Occipital lobe (tissue), 2 donors: ENCODE data around the gene ECHDC3. TPM values are rescaled to one million over a fixed set of nuclear protein-coding genes. Genes with fewer than 3 reads are reported as not detected.

Source experiments
- DNase-seq: peaks from one replicate; lab custom pipeline; 2025; lab: John Stamatoyannopoulos, UW
- total RNA-seq: library from RNA; depleted of rRNA; stranded (reverse); fragments of >200 nt; gene quantifications from one replicate; pipeline ENCODE4 v1.2.3, GENCODE V29; 2014

The ECHDC3 gene
- total RNA-seq, 1 donor from 2014 or later, result 5.6 TPM

DNA sequence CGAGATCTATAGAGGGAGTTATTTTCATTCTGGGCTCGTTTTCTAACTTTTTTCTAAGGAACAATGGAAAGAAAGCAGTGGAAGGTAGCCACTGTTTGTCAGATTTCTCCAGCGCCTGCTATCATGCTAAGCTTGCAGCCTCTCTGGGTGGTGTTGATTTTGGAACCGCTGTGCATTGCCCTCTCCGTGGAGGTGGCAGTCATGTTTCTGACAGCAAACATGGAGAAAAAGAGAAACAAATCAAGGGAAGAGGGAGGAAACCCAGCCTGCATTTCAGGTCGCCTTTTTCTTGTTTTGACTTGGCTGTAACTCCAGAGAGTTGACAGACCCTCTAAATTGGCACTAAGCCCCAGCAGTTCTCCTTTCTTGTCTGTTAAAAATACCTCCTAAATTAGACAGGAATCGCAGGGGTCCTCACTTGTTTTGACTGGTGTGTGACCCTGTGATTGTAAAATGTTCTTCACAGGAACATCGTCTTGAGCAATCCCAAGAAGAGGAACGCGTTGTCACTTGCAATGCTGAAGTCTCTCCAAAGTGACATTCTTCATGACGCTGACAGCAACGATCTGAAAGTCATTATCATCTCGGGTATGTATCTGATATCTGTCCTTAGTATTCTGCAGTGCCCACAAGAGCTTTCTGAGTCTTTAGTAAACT lies 4.8 kb downstream of the ECHDC3 start:
- no peak for DNase-seq

DNA sequence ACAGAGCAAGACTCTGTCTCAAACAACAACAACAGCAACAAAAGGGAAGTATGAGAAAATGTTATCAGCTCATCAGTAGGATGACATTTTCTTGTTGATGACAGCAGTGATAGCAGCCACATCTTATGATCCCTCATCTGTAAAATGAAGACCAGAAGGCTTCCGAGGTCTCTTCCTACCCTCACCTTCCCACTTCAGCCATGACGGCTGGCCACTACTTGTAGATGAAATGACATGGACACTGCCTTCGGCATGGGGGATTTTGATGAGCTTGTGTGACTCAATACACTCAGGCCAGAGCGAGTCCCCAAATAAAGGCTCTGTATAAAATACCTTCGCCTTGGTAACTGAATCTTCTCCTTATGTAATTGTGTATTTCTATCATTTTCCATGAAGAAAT lies 6.7 kb downstream of the ECHDC3 start:
- DNase-seq, result no peak

DNA sequence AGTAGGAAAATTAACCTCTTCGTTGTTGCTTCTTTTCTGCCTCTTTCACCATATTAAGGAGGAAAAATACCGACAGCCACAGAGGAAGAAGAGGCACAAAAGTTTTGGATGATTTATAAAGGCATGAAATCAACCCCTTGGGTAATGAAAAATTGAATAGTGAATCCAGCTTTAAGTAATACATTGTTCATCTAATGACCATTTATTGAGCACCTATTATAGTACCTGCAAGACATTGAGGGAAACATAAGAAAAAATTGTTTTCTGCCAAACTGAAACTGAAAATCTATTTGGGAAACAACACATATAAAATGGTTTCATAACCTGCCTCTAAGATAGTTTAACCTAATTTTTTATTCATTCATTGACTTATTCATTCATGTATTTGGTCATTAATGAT lies 8.2 kb downstream of the ECHDC3 start:
- no peak for DNase-seq

DNA sequence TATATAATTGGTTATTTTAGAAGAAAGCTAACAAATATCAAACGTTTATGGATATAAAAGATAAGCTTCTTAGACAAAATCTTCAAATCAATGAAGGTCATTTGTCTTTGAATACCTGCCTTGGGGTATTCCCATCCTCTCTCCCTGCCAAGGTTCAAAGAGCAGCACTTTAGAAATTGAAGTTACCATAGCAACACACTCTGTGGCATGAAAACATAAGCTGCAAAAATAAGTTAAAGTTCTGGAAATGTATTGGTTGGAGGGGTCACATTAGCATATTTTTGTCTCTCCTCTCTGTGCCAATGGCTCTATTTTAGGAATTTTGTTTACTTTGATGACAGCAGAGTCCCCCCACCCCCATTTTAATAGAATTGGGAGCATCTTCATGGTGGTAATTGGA lies 12.0 kb downstream of the ECHDC3 start:
- DNase-seq, result no peak

DNA sequence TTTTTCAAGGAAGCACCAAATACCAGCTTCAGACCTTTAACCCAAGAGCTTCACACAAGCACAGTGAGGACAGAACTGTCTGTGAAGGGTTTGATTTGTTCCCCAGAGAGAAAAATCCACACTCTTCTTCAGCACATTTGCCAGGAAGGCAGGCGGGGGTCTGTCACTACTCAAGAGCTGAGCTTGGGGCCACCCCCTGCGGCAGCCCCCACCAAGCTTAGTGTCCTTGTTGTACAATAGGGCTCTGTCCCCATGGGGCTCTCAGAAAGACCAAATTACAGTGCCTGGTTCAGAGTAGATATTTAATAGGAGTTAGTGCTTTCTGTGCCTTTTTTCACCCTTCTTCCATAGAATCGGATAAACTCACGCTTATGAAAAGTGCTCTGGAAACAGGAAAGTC lies 12.4 kb downstream of the ECHDC3 start:
- no peak for DNase-seq

DNA sequence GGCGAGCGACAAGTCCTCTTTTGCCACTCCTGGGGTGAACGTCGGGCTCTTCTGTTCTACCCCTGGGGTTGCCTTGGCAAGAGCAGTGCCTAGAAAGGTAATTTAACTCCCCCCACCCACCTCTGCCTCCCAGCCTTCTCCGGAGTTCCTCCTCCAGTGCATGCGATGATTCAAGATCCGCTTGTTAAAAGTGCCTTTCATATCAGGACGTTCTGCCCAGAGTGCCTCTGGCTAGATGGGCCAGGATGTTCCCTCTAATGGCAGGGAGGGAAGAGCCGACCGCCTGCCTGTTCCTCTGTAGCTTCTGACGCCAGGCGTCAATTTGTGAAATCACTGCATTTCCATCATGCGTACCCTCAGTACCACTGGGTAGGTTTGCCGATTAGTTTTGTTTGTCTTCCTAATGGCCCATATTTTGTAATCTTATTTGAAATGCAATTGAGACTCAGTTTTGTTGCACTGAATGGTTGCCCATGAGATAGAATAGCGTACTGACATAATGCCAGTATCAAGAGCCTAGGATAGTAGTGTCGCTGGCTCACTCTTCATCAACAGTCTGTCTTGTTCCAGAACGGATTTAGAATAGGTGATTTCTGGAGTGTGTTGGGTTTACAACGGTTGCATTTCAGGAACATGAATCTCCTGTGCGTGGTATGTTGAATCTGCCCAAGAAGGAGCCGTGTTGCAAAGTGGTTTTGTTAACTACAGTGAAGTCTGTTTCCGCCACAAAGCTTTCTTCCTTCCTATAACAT lies 13.5 kb downstream of the ECHDC3 start:
- no peak for DNase-seq

DNA sequence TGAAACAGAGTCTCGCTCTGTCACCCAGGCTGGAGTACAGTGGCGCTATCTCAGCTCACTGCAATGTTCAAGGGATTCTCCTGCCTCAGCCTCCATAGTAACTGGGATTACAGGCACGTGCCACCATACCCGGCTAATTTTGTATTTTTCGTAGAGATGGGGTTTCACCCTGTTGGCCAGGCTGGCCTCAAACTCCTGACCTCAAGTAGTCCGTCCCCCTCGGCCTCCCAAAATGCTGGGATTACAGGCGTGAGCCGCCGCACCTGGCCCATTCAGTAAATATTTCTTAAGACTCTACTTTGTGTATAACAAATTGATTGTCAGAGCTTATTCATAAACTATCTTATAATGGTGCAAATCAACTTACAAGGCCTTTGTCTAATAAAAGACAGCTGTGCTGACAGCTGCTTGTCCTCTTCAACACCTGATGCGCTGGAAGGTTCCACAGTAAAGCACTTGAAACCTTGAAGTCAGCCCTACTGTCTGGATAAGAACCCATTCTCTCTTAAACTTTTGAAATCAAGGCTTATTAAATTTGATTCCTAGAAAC lies 14.7 kb downstream of the ECHDC3 start:
- no peak for DNase-seq

DNA sequence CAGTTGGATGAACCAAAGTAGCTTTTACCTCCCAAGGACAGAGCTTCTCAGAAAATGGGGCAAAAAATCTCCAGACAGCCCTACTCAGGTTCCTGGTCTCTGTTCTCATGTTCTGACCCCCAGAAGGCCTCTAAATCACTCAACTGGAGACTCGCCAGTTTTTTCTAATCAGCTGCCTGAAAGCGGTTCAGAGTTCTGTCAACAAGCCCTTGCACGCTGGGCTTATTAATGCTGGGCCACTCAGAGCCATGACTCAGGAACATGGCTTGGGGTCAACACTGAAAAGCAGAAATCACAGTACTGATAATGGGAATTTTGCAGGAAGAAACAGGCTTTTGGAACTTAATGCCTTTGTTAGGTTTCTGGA lies 15.3 kb downstream of the ECHDC3 start:
- DNase-seq, result no peak

DNA sequence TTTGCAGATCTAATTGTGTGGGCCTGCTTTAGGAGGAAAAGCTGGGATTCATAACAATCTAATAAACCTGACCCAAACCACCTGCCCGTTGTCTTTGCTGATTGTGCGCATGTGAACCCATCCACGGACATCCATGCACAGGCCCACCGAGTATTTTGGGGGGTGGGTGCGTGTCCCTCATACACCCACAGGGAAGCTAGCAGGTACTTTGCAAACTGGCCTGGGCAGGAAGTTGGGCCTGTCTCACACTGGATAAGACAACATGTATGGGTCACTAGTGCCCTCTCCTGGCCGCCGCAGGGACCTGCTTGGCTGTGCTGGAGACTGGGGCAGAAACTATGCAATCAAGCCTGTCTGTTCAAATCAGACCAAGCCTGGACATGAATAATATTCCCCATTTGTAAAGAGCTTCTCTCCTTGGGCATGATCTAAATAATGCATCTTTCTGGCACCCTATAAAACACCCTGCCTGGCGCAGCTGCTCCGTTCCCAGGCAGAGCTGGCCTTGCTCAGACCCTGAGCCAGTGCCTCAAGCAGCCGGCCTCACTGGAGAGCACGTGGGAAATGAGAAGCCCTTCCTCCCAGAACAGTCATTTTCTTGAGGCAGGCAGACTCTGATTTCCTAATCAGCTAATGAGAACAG lies 15.8 kb downstream of the ECHDC3 start:
- peak; percentile 39 for DNase-seq

DNA sequence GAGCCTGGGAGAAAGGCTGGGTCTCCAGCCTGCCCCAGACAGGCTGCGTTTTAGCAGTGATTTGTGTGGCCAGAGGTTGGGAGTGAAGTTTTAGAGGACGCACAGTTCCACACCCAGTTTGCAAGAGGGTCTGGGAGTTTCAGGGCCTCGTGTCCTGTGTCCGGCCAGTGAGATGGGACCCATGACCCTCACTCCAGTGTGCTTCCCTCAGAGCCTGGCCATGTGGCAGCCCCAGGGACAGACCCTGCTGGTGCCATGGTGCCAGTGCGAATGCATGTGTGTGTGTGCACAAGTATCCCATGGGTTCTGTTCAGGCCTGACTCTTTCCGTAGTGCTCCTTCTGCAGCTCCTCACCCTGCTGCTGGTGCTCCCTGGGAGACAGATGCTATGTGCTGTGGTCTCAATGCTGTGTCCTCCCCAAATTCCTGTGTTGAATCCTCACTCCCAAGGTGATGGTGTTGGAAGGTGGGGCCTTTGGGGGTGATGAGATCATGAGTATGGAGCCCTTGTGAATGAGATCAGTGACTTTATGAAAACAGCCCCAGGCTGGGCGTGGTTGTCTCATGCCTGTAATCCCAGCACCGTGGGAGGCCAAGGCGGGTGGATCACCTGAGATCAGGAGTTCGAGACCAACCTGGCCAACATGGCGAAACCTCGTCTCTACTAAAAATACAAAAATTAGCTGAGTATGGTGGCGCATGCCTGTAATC lies 16.5 kb downstream of the ECHDC3 start:
- DNase-seq, result no peak

DNA sequence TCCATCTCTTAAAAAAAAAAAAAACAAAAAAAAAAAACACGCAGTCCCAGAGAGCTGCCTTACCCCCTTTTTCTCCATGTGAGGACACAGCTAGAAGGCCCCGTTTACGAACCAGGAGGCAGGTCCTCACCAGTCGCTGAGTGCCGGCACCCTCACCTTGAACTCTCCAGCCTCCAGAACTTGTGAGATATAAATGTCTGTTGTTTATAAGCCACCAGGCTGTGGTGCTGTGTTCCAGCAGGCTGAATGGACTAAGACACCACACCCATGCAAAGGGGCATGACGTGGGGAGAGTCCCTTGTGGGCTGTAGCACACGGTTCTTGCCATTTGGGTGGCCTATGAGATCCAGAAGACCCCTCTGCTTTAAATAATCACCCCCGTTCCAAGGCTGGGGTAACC lies 17.2 kb downstream of the ECHDC3 start:
- DNase-seq, result no peak

DNA sequence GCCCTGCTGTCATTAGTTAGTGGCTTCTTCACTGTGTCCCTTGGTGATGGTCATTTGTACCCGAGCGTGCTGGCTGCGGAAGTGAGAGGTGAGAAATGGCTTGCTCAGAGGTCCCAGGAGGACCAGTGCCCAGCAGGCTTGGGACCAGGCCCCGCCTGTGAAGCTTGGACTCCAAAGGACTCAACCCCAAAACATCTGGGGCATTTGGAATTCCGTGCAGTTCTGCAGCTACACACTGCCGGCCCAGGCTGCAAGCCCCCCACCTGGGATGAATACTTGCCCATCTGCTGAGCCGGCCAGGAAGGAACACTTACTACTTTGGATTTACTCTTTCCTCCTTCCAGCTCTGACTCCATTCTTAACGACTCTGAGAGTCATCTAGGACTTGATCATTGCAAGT lies 18.0 kb downstream of the ECHDC3 start:
- no peak for DNase-seq

DNA sequence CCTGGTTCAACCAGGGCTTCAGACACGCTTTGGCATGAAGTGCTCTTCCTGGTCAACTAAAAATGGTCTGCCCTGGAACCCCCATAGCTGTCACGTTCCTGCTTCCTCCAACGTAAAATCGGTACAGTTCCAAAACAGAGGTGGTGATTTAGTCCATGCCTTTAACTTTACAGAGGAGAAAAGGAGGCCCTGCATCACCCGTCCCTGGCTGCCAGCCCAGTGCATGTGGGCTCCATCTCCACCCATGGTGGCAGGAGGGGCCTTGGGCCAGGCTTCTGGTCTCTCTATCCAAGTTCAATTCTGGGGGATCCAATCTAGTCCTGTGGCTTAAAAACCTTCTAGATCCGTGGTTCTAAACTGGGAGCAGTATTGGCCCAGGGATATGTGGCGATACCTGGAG lies 18.7 kb downstream of the ECHDC3 start:
- DNase-seq, result no peak

DNA sequence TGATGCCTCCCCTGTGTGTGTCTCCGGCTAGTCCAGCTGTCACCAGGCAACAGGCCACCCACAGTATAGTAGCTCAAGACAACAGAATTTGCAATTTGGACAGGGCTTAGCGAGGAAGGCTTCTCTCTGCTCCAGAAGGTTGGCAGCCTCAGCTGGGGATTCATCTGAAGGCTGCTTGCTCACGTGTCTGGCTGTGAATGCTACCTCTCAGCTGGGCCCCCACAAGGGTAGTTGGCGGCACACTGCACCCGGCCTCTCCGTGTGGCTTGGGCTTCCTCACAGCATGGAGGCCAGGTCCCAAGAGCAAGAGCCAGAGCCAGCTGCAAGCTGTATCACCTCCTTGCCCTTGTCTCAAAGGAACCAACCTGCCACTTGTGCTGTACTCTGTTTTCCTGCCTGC lies 19.2 kb downstream of the ECHDC3 start:
- DNase-seq, result peak; percentile 4

DNA sequence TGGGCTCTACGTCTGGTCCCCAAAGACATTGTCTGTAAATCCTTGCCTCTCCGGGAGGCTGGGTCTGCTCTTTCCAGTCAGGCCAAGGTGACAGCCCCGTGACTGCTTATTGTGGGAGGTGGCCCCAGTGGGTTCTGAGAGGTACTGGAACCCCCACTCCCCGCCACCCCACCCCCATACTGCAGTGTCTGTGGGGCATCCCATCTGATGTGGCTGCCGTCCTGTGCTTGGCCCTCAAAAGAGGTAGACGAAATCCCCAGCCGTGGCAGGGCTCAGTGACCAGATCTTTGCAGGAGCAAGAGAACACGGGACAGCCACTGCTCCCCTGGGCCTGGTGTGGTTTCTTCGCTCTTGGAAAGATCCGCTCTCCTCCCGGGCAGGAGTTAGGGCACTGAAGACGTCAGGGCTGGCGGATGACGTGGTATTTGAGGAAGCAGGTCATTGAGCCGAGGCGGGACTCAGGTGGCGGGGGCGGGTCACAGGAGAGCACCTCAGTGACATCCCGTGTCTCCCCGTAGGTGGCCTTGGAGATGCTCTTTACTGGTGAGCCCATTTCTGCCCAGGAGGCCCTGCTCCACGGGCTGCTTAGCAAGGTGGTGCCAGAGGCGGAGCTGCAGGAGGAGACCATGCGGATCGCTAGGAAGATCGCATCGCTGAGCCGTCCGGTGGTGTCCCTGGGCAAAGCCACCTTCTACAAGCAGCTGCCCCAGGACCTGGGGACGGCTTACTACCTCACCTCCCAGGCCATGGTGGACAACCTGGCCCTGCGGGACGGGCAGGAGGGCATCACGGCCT lies 20.7 kb downstream of the ECHDC3 start:
- no peak for DNase-seq

DNA sequence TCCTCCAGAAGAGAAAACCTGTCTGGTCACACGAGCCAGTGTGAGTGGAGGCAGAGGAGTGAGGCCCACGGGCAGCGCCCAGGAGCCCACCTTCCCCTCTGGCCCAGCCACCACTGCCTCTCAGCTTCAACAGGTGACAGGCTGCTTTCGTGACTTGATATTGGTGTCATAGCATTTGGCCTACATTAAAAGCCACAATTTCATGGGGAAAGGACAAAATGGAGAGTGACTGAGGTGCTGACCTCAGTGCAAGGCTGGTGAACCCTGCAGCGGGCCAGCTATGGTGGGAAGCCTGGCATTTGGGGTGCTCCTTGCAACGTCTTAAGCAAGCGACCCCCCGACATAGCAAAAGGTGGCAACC lies 21.3 kb downstream of the ECHDC3 start:
- no peak for DNase-seq

DNA sequence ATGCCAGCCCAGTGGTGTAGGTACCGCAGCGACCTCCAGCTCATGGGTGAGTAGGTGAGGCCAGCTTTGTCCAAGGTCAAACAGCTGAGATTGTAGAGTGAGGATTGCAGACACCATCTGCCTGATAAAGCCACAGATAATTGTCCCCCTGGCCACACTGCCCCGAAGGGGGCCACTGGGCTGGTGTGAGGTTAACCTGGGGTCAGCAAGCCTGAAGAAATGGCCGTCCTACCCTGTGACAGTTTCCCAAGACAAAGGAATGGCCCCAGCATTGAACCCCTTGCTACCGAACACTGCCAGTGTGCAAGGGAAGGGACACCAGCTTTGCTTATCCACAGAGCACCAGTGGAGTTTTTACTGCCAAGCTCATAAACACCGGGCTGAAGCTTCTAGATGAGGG lies 23.0 kb downstream of the ECHDC3 start:
- no peak for DNase-seq

DNA sequence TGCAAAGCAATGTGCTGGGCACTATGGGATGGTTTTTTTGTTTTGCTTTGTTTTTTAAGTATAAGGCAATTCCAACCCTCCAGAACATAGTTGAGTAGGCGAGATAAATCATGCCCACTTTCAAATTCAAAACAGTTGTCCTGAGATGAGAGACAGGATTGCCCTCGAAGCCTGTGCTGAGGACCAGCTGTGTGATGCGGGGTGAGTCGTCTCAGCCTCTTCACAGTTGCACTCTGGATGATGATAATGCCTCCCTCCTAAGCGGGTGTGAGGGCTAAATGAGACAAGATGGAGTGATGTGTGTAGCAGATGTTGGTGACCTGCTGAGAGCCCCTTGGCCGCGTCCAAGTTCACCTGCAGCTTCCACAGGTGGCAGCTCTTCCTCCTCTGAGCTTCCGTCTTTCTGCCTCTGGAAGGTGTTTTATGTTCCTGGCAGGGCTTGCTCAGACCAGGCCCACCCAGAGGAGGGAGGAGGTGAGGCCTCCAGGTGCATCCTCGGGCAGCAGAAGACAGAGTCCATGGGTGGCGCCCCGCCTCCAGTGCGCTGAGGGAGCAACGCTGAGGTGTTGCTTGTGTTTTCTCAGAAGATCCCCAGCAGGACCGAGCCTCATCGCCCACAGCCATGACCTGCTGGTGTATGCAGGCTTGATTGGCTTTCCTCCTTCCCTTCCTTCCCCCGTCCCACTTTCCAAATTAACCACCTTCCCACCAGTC lies 30.6 kb downstream of the ECHDC3 start:
- DNase-seq, result no peak

DNA sequence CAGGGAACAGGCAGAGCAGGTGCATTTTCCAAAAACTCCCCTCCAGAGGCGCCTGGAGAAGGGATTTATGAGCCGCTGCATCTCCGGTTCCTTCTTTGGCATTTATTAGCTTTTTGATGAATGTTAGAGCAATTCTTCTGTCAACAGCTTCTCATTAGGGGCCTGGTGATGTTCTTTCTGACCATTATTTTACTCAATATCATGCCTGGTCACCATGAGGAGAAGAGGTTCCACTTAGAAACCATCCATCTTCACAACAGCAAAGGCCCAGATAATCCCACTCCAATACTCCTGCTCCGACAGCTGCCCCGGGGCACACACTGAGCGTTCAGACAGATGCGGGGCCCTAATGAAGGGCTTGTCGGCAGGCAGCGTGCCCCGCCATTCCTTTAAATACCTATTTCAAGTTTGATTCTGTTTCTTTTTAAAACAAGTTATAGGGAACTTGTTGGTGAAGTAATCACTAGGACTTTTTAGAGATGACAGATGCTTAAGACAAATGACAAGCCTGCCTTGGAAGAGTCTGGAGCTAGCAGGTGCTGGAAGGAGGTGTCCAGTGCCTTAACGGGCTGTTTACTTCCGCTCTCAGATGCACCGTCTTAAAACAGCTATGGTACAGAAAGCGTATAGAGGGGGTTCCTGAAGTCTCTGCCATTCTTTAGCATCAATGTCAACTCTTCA lies 31.7 kb downstream of the ECHDC3 start:
- DNase-seq, result no peak

DNA sequence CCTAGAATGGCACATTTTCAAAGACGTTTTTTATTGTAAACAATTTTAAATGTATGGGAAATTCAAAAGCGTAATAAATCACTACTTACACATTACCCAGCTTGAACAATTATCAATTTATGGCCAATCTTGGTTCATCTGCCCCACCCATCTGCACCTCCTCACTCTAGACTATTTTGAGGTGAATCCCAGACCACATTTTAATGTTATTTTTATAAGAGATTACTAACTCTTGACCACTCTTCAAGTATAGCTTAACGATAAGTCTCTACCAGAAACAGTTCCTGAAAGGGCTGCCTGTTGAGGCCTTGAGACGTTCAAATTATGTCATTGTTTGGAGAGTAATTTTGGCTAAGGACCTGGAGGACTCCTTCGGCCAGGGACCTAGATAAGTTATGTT lies 33.2 kb downstream of the ECHDC3 start:
- DNase-seq, result no peak
